ENCODE results near the gene USF3.

GRCh38 chr3:113626503-113627371, 69.7 kb downstream of the USF3 start:
- no peak for TF ChIP-seq MIER2 (CRISPR knock-in tag; IDR thresholded peaks at IDR 0.05)
- TF ChIP-seq SRF (IDR thresholded peaks at IDR 0.05; ENCODE audit: low read depth, low read length) = no peak
- TF ChIP-seq MXI1 (IDR thresholded peaks at IDR 0.05; ENCODE audit: borderline replicate concordance, low read depth, low read length) = no peak
- no peak for TF ChIP-seq TCF7L2 (IDR thresholded peaks at IDR 0.05; ENCODE audit: low read depth, low read length)
- no peak for TF ChIP-seq ZNF30 (CRISPR knock-in tag; IDR thresholded peaks at IDR 0.05)
- no peak for TF ChIP-seq ZFP91 (CRISPR knock-in tag; IDR thresholded peaks at IDR 0.05; ENCODE audit: borderline replicate concordance)
- TF ChIP-seq GABPB1 (CRISPR knock-in tag; IDR thresholded peaks at IDR 0.05) = no peak
- no peak for TF ChIP-seq SNAI1 (CRISPR knock-in tag; IDR thresholded peaks at IDR 0.05; ENCODE audit: borderline replicate concordance)
- no peak for TF ChIP-seq ZFP36 (IDR thresholded peaks at IDR 0.05; ENCODE audit: borderline replicate concordance, low read depth, low read length, partially characterized antibody)
- no peak for TF ChIP-seq FOSL1 (CRISPR knock-in tag; IDR thresholded peaks at IDR 0.05; ENCODE audit: borderline replicate concordance)
- no peak for TF ChIP-seq HDAC1 (CRISPR knock-in tag; IDR thresholded peaks at IDR 0.05)
- TF ChIP-seq ZNF567 (CRISPR knock-in tag; IDR thresholded peaks at IDR 0.05; ENCODE audit: borderline replicate concordance) = no peak
- no peak for TF ChIP-seq ERF (CRISPR knock-in tag; IDR thresholded peaks at IDR 0.05)
